Esophagus (tissue), 2 donors: ENCODE measurements around the gene PREX1. TPM values are rescaled to one million over a fixed set of nuclear protein-coding genes. Genes with fewer than 3 reads are reported as not detected.

ENCODE experiments used
- H3K27ac ChIP-seq, 2 donors: one replicate each; pipeline ENCODE4 v1.5.1; 2013; ENCODE audit warnings: low read depth in 2 of 2, mild to moderate bottlenecking in 2 of 2, inconsistent platforms in 1 of 2, low read length in 1 of 2, moderate library complexity in 1 of 2
- H3K27me3 ChIP-seq, 2 donors: one replicate each; pipeline ENCODE4 v1.6.1; 2013; ENCODE audit warnings: low read length in 2 of 2, control low read depth in 1 of 2, mild to moderate bottlenecking in 1 of 2; ENCODE audit not compliant: insufficient read depth in 2 of 2, control insufficient read depth in 1 of 2
- H3K36me3 ChIP-seq, 2 donors: one replicate each; pipeline ENCODE4 v1.6.1; 2013; ENCODE audit warnings: low read length in 1 of 2; ENCODE audit not compliant: control insufficient read depth in 2 of 2, insufficient read depth in 2 of 2
- H3K4me1 ChIP-seq, 2 donors: one replicate each; pipeline ENCODE4 v1.6.1; 2013; ENCODE audit warnings: low read length in 1 of 2; ENCODE audit not compliant: control insufficient read depth in 2 of 2, insufficient read depth in 2 of 2
- H3K4me3 ChIP-seq, 2 donors: one replicate each; pipeline ENCODE4 v1.5.1; 2013; ENCODE audit warnings: low read length in 2 of 2, mild to moderate bottlenecking in 2 of 2, low read depth in 1 of 2, moderate library complexity in 1 of 2
- H3K9me3 ChIP-seq, 2 donors: one replicate each; pipeline ENCODE4 v1.6.1; 2013; ENCODE audit warnings: mild to moderate bottlenecking in 2 of 2, low read depth in 1 of 2, low read length in 1 of 2, moderate library complexity in 1 of 2; ENCODE audit not compliant: control insufficient read depth in 2 of 2, insufficient read depth in 1 of 2
- WGBS, 2 donors: extraction: QIAGEN DNeasy Blood & Tissue Kit; methylation state at CpG; one replicate each; pipeline ENCODE4 v1.1.7; 2013; 5-methylcytosine and 5-hydroxymethylcytosine counted together
- polyA plus RNA-seq, 2 donors: library from polyadenylated mRNA; stranded (reverse); fragments of 200-250 nt; gene quantifications; one replicate each; pipeline ENCODE4 v1.2.3, GENCODE V29; 2013
- donor health status: healthy with polysubstance abuse.
- donor health status: Bipolar disorder and iron deficiency.

Gene PREX1
- polyA plus RNA-seq, 2 donors = 2.5 to 3.0 TPM

- Histone ChIP-seq H3K4me1 (peaks cover 0 to 7% of the 10 kb centered on the region in 2 donors), H3K36me3 (peaks cover 0 to 3% of the 10 kb centered on the region in 2 donors), H3K4me3 (no peak overlapping the region), H3K9me3 (no peaks in the 10 kb centered on the region), H3K27me3 (no peaks in the 10 kb centered on the region), H3K27ac (no peak overlapping the region)
- WGBS, 2 donors = 84 to 89% methylated on average over 4 of the region's 4 CpGs
These were observed 131.1 kb downstream of the PREX1 start for GRCh38 chr20:48696671-48697070.

GRCh38 chr20:48695738-48696137 is 132.1 kb downstream of the PREX1 start:
- H3K4me1 ChIP-seq = peaks cover 0 to 7% of the 10 kb centered on the region in 2 donors
- no peak overlapping the region for H3K27ac ChIP-seq
- no peaks in the 10 kb centered on the region for H3K27me3 ChIP-seq
- no peak overlapping the region for H3K4me3 ChIP-seq
- H3K36me3 ChIP-seq = peaks cover 0 to 3% of the 10 kb centered on the region in 2 donors
- no peaks in the 10 kb centered on the region for H3K9me3 ChIP-seq

GRCh38 chr20:48695255-48695654 is 132.5 kb downstream of the PREX1 start:
- no peak overlapping the region for H3K4me3 ChIP-seq
- no peaks in the 10 kb centered on the region for H3K9me3 ChIP-seq
- H3K27ac ChIP-seq = no peak overlapping the region
- 44 to 50% methylated on average over 2 of the region's 2 CpGs for WGBS, 2 donors
- H3K27me3 ChIP-seq = no peaks in the 10 kb centered on the region
- H3K36me3 ChIP-seq = peaks cover 0 to 3% of the 10 kb centered on the region in 2 donors
- peaks cover 0 to 7% of the 10 kb centered on the region in 2 donors for H3K4me1 ChIP-seq

GRCh38 chr20:48694381-48694865 is 133.4 kb downstream of the PREX1 start:
- H3K36me3 ChIP-seq = peaks cover 0 to 3% of the 10 kb centered on the region in 2 donors
- 81 to 86% methylated on average over 7 of the region's 7 CpGs for WGBS, 2 donors
- no peaks in the 10 kb centered on the region for H3K9me3 ChIP-seq
- H3K27me3 ChIP-seq = no peaks in the 10 kb centered on the region
- H3K27ac ChIP-seq = no peak overlapping the region
- peaks cover 0 to 7% of the 10 kb centered on the region in 2 donors for H3K4me1 ChIP-seq
- no peak overlapping the region for H3K4me3 ChIP-seq

GRCh38 chr20:48691523-48691922 is 136.3 kb downstream of the PREX1 start:
- Histone ChIP-seq H3K4me3 (no peak overlapping the region), H3K9me3 (no peaks in the 10 kb centered on the region), H3K27ac (no peak overlapping the region), H3K27me3 (no peaks in the 10 kb centered on the region), H3K36me3 (peaks cover 0 to 3% of the 10 kb centered on the region in 2 donors), H3K4me1 (no peaks in the 10 kb centered on the region)
- 67 to 78% methylated on average over 7 of the region's 7 CpGs for WGBS, 2 donors

- Histone ChIP-seq H3K36me3 (peaks cover 0 to 3% of the 10 kb centered on the region in 2 donors), H3K9me3 (no peaks in the 10 kb centered on the region), H3K27ac (no peak overlapping the region), H3K4me3 (no peak overlapping the region), H3K4me1 (peaks cover 3% of the 10 kb centered on the region in 2 donors), H3K27me3 (no peaks in the 10 kb centered on the region)
- 72 to 79% methylated on average over 18 of the region's 18 CpGs for WGBS, 2 donors
These were observed 136.9 kb downstream of the PREX1 start for GRCh38 chr20:48690888-48691287.

GRCh38 chr20:48689874-48690571 is 137.8 kb downstream of the PREX1 start:
- H3K9me3 ChIP-seq = no peaks in the 10 kb centered on the region
- H3K4me1 ChIP-seq = peaks cover 3 to 4% of the 10 kb centered on the region in 2 donors
- peaks cover 0 to 3% of the 10 kb centered on the region in 2 donors for H3K36me3 ChIP-seq
- 90 to 92% methylated on average over 9 of the region's 9 CpGs for WGBS, 2 donors
- H3K4me3 ChIP-seq = no peak overlapping the region
- no peaks in the 10 kb centered on the region for H3K27me3 ChIP-seq
- H3K27ac ChIP-seq = no peak overlapping the region

- Histone ChIP-seq H3K36me3 (peaks cover 0 to 3% of the 10 kb centered on the region in 2 donors), H3K27me3 (no peaks in the 10 kb centered on the region), H3K4me1 (peaks cover 3 to 4% of the 10 kb centered on the region in 2 donors), H3K4me3 (no peak overlapping the region), H3K27ac (no peak overlapping the region), H3K9me3 (no peaks in the 10 kb centered on the region)
- WGBS, 2 donors = 74 to 75% methylated on average over 8 of the region's 8 CpGs
These were observed 138.4 kb downstream of the PREX1 start for GRCh38 chr20:48689388-48689787.

- H3K9me3 ChIP-seq = no peaks in the 10 kb centered on the region
- H3K36me3 ChIP-seq = peaks cover 0 to 3% of the 10 kb centered on the region in 2 donors
- H3K4me1 ChIP-seq = peaks cover 3 to 4% of the 10 kb centered on the region in 2 donors
- 96 to 97% methylated on average over 8 of the region's 8 CpGs for WGBS, 2 donors
- no peak overlapping the region for H3K4me3 ChIP-seq
- H3K27me3 ChIP-seq = no peaks in the 10 kb centered on the region
- no peak overlapping the region for H3K27ac ChIP-seq
These were observed 139.2 kb downstream of the PREX1 start for GRCh38 chr20:48688579-48688978.
